IMR-90 (cell line): ENCODE data around the gene DAND5. TPM values are rescaled to one million over a fixed set of nuclear protein-coding genes. Genes with fewer than 3 reads are reported as not detected.

ENCODE experiments used
- ATAC-seq: fragments of 200-7000 bp; cut with Tn5 transposase; 2 replicates; pipeline ENCODE4 v1.9.1; 2020; ENCODE audit warnings: low read depth, mild to moderate bottlenecking, moderate library complexity
- BruUV-seq: library from RNA; stranded (reverse); fragments of 400-500 nt; replicated peaks from 2 replicates; lab custom pipeline; 2021; lab: Mats Ljungman, UMichigan
- CTCF ChIA-PET: fragments of 300-600 bp; formaldehyde crosslinking; extraction: SDS; loops from one replicate; lab custom pipeline; 2021; ENCODE audit warnings: antibody characterized with exemption; lab: Yijun Ruan, JAX
- POLR2A ChIA-PET: fragments of 300-600 bp; sonication (Branson Sonifier 250); formaldehyde crosslinking; loops from one replicate; lab custom pipeline; 2022; ENCODE audit warnings: antibody characterized with exemption; ENCODE audit not compliant: unreplicated experiment; lab: Charles Lee
- DNase-seq: peaks from one replicate; pipeline ENCODE4 v3.0.0; 2013
- H2AFZ ChIP-seq: replicated peaks from 2 replicates; pipeline ENCODE3; 2013; ENCODE audit warnings: low read length, mild to moderate bottlenecking; ENCODE audit not compliant: poor library complexity
- H2AK5ac ChIP-seq: 2 replicates; pipeline ENCODE4 v1.6.1; 2013; ENCODE audit warnings: low read depth, low read length, inconsistent platforms
- H2AK9ac ChIP-seq: replicated peaks from 2 replicates; pipeline ENCODE3; 2013; ENCODE audit warnings: mild to moderate bottlenecking, low read depth, low read length, moderate library complexity; ENCODE audit not compliant: poor library complexity
- H2BK120ac ChIP-seq: 2 replicates; pipeline ENCODE4 v1.6.1; 2013; ENCODE audit warnings: low read depth, low read length, inconsistent platforms
- H2BK15ac ChIP-seq: 3 replicates; pipeline ENCODE4 v1.6.1; 2013; ENCODE audit warnings: low read depth, low read length, inconsistent platforms
- H2BK20ac ChIP-seq: 2 replicates; pipeline ENCODE4 v1.6.1; 2013; ENCODE audit warnings: low read depth, mild to moderate bottlenecking, inconsistent platforms, low read length, moderate library complexity
- H2BK5ac ChIP-seq: 2 replicates; pipeline ENCODE4 v1.6.1; 2013; ENCODE audit warnings: mild to moderate bottlenecking, low read depth, low read length, inconsistent platforms; ENCODE audit not compliant: poor library complexity, severe bottlenecking
- H3K14ac ChIP-seq: replicated peaks from 2 replicates; pipeline ENCODE4 v1.6.1; 2013; ENCODE audit warnings: low read depth, low read length, inconsistent platforms
- H3K18ac ChIP-seq: 2 replicates; pipeline ENCODE4 v1.6.1; 2013; ENCODE audit warnings: low read depth, low read length, control low read depth
- H3K23ac ChIP-seq: 2 replicates; pipeline ENCODE4 v1.6.1; 2013; ENCODE audit warnings: low read depth, low read length, inconsistent platforms
- H3K27ac ChIP-seq: 2 replicates; pipeline ENCODE4 v1.5.1; 2013; ENCODE audit warnings: mild to moderate bottlenecking, control low read depth, low read length; ENCODE audit not compliant: insufficient read depth
- H3K27me3 ChIP-seq: 2 replicates; pipeline ENCODE4 v1.6.1; 2013; ENCODE audit warnings: low read length; ENCODE audit not compliant: control insufficient read depth, insufficient read depth
- H3K36me3 ChIP-seq: 2 replicates; pipeline ENCODE4 v1.6.1; 2013; ENCODE audit warnings: low read length, mixed read lengths; ENCODE audit not compliant: control insufficient read depth, insufficient read depth
- H3K4ac ChIP-seq: 2 replicates; pipeline ENCODE4 v1.6.1; 2013; ENCODE audit warnings: low read depth, low read length, inconsistent platforms
- H3K4me1 ChIP-seq: 2 replicates; pipeline ENCODE4 v1.6.1; 2013; ENCODE audit warnings: low read length, mixed read lengths; ENCODE audit not compliant: control insufficient read depth, insufficient read depth
- H3K4me2 ChIP-seq: 2 replicates; pipeline ENCODE4 v1.6.1; 2013; ENCODE audit warnings: low read depth, mild to moderate bottlenecking, control low read depth, low read length, moderate library complexity
- H3K4me3 ChIP-seq: 2 replicates; pipeline ENCODE4 v1.5.1; 2013; ENCODE audit warnings: low read depth, mild to moderate bottlenecking, control low read depth, low read length, moderate library complexity; ENCODE audit not compliant: insufficient read depth
- H3K56ac ChIP-seq: 2 replicates; pipeline ENCODE4 v1.6.1; 2013; ENCODE audit warnings: low read length, inconsistent platforms; ENCODE audit not compliant: insufficient read depth; ENCODE audit errors: extremely low read depth
- H3K79me1 ChIP-seq, 2 experiments: 2 replicates each; pipeline ENCODE4 v1.6.1; 2013; ENCODE audit warnings: low read length in 2 of 2, inconsistent platforms in 1 of 2, low read depth in 1 of 2
- H3K9ac ChIP-seq: 2 replicates; pipeline ENCODE4 v1.6.1; 2013; ENCODE audit warnings: low read depth, low read length, control low read depth
- H3K9me1 ChIP-seq: 2 replicates; pipeline ENCODE4 v1.6.1; 2013; ENCODE audit warnings: low read length, inconsistent platforms; ENCODE audit not compliant: insufficient read depth
- H3K9me3 ChIP-seq: 2 replicates; pipeline ENCODE4 v1.6.1; 2013; ENCODE audit warnings: low read length; ENCODE audit not compliant: control insufficient read depth, insufficient read depth
- H4K20me1 ChIP-seq: 2 replicates; pipeline ENCODE4 v1.6.1; 2013; ENCODE audit warnings: low read length, inconsistent platforms; ENCODE audit not compliant: insufficient read depth
- H4K5ac ChIP-seq: 2 replicates; pipeline ENCODE4 v1.6.1; 2013; ENCODE audit warnings: mild to moderate bottlenecking, low read depth, low read length, control low read depth
- H4K8ac ChIP-seq, 2 experiments: 2 replicates each; pipeline ENCODE4 v1.6.1; 2013; ENCODE audit warnings: low read depth in 2 of 2, low read length in 2 of 2, control low read depth in 1 of 2, inconsistent platforms in 1 of 2
- H4K91ac ChIP-seq: 2 replicates; pipeline ENCODE4 v1.6.1; 2013; ENCODE audit warnings: low read depth, low read length, inconsistent platforms; ENCODE audit not compliant: insufficient read depth
- BHLHE40 ChIP-seq: fragments of 150-350 bp; IDR thresholded peaks from 2 replicates; pipeline ENCODE4 v1.6.1; 2016; ENCODE audit warnings: mild to moderate bottlenecking, low read depth, low read length
- CEBPB ChIP-seq: IDR thresholded peaks from 2 replicates; pipeline ENCODE4 v1.6.1; 2012; ENCODE audit warnings: low read depth, low read length, improper control_type of control experiment
- CHD1 ChIP-seq: IDR thresholded peaks from 2 replicates; pipeline ENCODE4 v1.6.1; 2012; ENCODE audit warnings: low read depth, low read length, improper control_type of control experiment
- CTCF ChIP-seq: conservative IDR thresholded peaks from 2 replicates; pipeline ENCODE4 v1.5.1; 2012; ENCODE audit warnings: mild to moderate bottlenecking, low read depth, low read length, improper control_type of control experiment
- ELK1 ChIP-seq: fragments of 150-350 bp; IDR thresholded peaks from 2 replicates; pipeline ENCODE4 v1.6.1; 2016; ENCODE audit warnings: low read depth, mild to moderate bottlenecking, low read length, moderate library complexity, borderline replicate concordance
- FOS ChIP-seq: fragments of 150-350 bp; IDR thresholded peaks from 2 replicates; pipeline ENCODE4 v1.6.1; 2016; ENCODE audit warnings: low read depth, low read length
- MAFK ChIP-seq: IDR thresholded peaks from 2 replicates; pipeline ENCODE4 v1.6.1; 2012; ENCODE audit warnings: low read depth, low read length, improper control_type of control experiment
- MXI1 ChIP-seq: IDR thresholded peaks from 2 replicates; pipeline ENCODE4 v1.6.1; 2012; ENCODE audit warnings: low read depth, mild to moderate bottlenecking, low read length, moderate library complexity, borderline replicate concordance
- NFE2L2 ChIP-seq: fragments of 150-350 bp; IDR thresholded peaks from 2 replicates; pipeline ENCODE4 v1.6.1; 2016; ENCODE audit warnings: low read depth, mild to moderate bottlenecking, low read length
- POLR2A ChIP-seq: IDR thresholded peaks from 2 replicates; pipeline ENCODE4 v1.6.1; 2012; ENCODE audit warnings: mild to moderate bottlenecking, low read depth, low read length
- RAD21 ChIP-seq: IDR thresholded peaks from 2 replicates; pipeline ENCODE4 v1.6.1; 2012; ENCODE audit warnings: low read length, improper control_type of control experiment
- RFX5 ChIP-seq: IDR thresholded peaks from 2 replicates; pipeline ENCODE4 v1.8.0; 2012; ENCODE audit warnings: low read depth, mild to moderate bottlenecking, low read length, moderate library complexity
- SMC3 ChIP-seq: fragments of 150-350 bp; IDR thresholded peaks from 2 replicates; pipeline ENCODE4 v1.6.1; 2016; ENCODE audit warnings: low read depth, mild to moderate bottlenecking, antibody characterized with exemption, low read length, moderate library complexity
- WGBS, 2 experiments: methylation state at CpG; one replicate each; pipeline versions ENCODE4 v1.1.5 to v1.1.7; 2013; ENCODE audit warnings: missing lambda C conversion rate in 2 of 2; ENCODE audit not compliant: insufficient read length in 1 of 2; ENCODE audit errors: extremely low coverage in 2 of 2; 5-methylcytosine and 5-hydroxymethylcytosine counted together
- dilution Hi-C: fragments of 300-500 bp; cut with HindIII; formaldehyde crosslinking; loops from one replicate; pipeline ENCODE4 v1.14.3; 2018; ENCODE audit warnings: low sequenced_read_pairs; ENCODE audit not compliant: unreplicated experiment
- in situ Hi-C: fragments of 300-500 bp; cut with MboI; formaldehyde crosslinking; loops from 3 replicates; pipeline ENCODE4 v1.14.3; 2019; ENCODE audit warnings: low sequenced_read_pairs, inconsistent platforms, mixed read lengths
- intact Hi-C: fragments of 100-400 bp; cut with micrococcal nuclease; formaldehyde crosslinking; loops from 2 replicates; pipeline ENCODE4 v1.10.0; 2022
- polyA plus RNA-seq, 3 experiments: library from polyadenylated mRNA; depleted of rRNA; stranded (reverse); fragments of >200 nt; gene quantifications; 2 replicates each; pipeline ENCODE4 v1.2.3, GENCODE V29; 2012; ENCODE audit warnings: low replicate concordance in 1 of 3
- total RNA-seq: library from RNA; depleted of rRNA; stranded (reverse); fragments of >200 nt; gene quantifications from 2 replicates; pipeline ENCODE4 v1.2.3, GENCODE V29; 2012

DAND5 gene
- total and polyA plus RNA-seq, 2 of the 4 experiments (the other 2 are of a cell fraction) = 0.03 TPM; not detected in 1

- Histone ChIP-seq H2BK5ac (no peak overlapping the region), H3K27ac (no peak overlapping the region), H3K9me3 (no peaks in the 10 kb centered on the region), H3K14ac (no peak overlapping the region), H3K4me1 (peaks cover 16% of the 10 kb centered on the region), H4K5ac (no peak overlapping the region), H3K9ac (no peak overlapping the region), H3K36me3 (peaks cover 58% of the 10 kb centered on the region), H3K23ac (no peak overlapping the region), H3K4me3 (no peak overlapping the region), H3K18ac (no peak overlapping the region), H4K8ac (no peak overlapping the region), H3K27me3 (no peaks in the 10 kb centered on the region), H3K79me1 (peaks cover 26 to 69% of the 10 kb centered on the region in 2 experiments), H3K4ac (no peak overlapping the region), H2BK15ac (no peak overlapping the region), H4K91ac (no peak overlapping the region), H3K4me2 (no peak overlapping the region), H3K9me1 (peaks cover 9% of the 10 kb centered on the region; the same call in 1 of the 2 replicates), H2BK120ac (no peak overlapping the region), H2BK20ac (no peak overlapping the region), H3K56ac (no peak overlapping the region), H2AK9ac (no peak overlapping the region), H2AK5ac (no peak overlapping the region), H2AFZ (no peak overlapping the region), H4K20me1 (peaks cover 35% of the 10 kb centered on the region)
- intact Hi-C loops = no loop called here
- DNase-seq (no peak), ATAC-seq (no peak)
- in situ Hi-C loops = no loop called here
- WGBS, 2 experiments = 94% methylated on average over 11 of the region's 30 CpGs; no CpG with 5 or more reads in 1 of the 2 experiments
- ChIA-PET CTCF (no interaction called here), POLR2A (no interaction called here)
- BruUV-seq = no TSS peak
- dilution Hi-C loops = no loop called here
- no peak for TF ChIP-seq RAD21
- TF ChIP-seq MXI1 = no peak
- no peak for TF ChIP-seq CHD1
- TF ChIP-seq CEBPB = no peak
- no peak for TF ChIP-seq BHLHE40
- TF ChIP-seq ELK1 = no peak
- no peak for TF ChIP-seq POLR2A
- TF ChIP-seq SMC3 = no peak
- no peak for TF ChIP-seq RFX5
- TF ChIP-seq CTCF = no peak
- TF ChIP-seq FOS = no peak
- no peak for TF ChIP-seq MAFK
- no peak for TF ChIP-seq NFE2L2
These were observed 20.6 kb upstream of the DAND5 start for GRCh38 chr19:12948612-12949362.
